CD4-positive, alpha-beta memory T cell (primary cell): Measurements from ENCODE around the gene SAMD4A. TPM values are rescaled to one million over a fixed set of nuclear protein-coding genes. Genes with fewer than 3 reads are reported as not detected.

ENCODE experiments used
- CTCF ChIA-PET: fragments of 350-600 bp; sonication (Branson Sonifier 250); formaldehyde crosslinking; loops from one replicate; lab custom pipeline; 2021; ENCODE audit warnings: inconsistent platforms; ENCODE audit not compliant: partially characterized antibody; lab: Charles Lee
- POLR2A ChIA-PET: fragments of 350-600 bp; sonication (Branson Sonifier 250); formaldehyde crosslinking; loops from one replicate; lab custom pipeline; 2021; ENCODE audit not compliant: partially characterized antibody; lab: Charles Lee
- DNase-seq, 5 donors: peaks; one replicate each; pipeline versions ENCODE4 v3.0.0 to v3.0.0-alpha.2; 2020 to 2022; ENCODE audit warnings: mixed read lengths in 1 of 5
- H3K27ac ChIP-seq: one replicate; pipeline ENCODE4 v1.7.0; 2013; ENCODE audit warnings: low read depth, low read length
- H3K27me3 ChIP-seq: 2 replicates; pipeline ENCODE4 v1.7.0; 2013; ENCODE audit warnings: mild to moderate bottlenecking, low read length, moderate library complexity; ENCODE audit not compliant: insufficient read depth
- H3K36me3 ChIP-seq: 2 replicates; pipeline ENCODE4 v1.7.0; 2013; ENCODE audit warnings: mild to moderate bottlenecking, low read length, moderate library complexity; ENCODE audit not compliant: insufficient read depth
- H3K4me1 ChIP-seq: 2 replicates; pipeline ENCODE4 v1.7.0; 2013; ENCODE audit warnings: mild to moderate bottlenecking, low read length, moderate library complexity; ENCODE audit not compliant: insufficient read depth
- H3K4me3 ChIP-seq, 2 donors: one replicate each; pipeline ENCODE4 v1.7.0; 2013; ENCODE audit warnings: low read length in 2 of 2, mild to moderate bottlenecking in 1 of 2
- H3K9me3 ChIP-seq, 2 donors: one replicate each; pipeline ENCODE4 v1.7.0; 2013; ENCODE audit warnings: low read length in 2 of 2, control low read depth in 1 of 2; ENCODE audit not compliant: control insufficient read depth in 1 of 2
- H3K27ac Mint-ChIP-seq, 7 donors: one replicate each; pipeline ENCODE4 v1.8.0; 2020 to 2021; ENCODE audit warnings: mixed read lengths in 7 of 7, mild to moderate bottlenecking in 6 of 7, inconsistent platforms in 3 of 7, moderate library complexity in 3 of 7
- H3K27me3 Mint-ChIP-seq, 2 donors: one replicate each; pipeline ENCODE4 v1.8.0; 2020 to 2021; ENCODE audit warnings: mixed read lengths in 2 of 2
- H3K36me3 Mint-ChIP-seq, 2 donors: one replicate each; pipeline ENCODE4 v1.8.0; 2020 to 2021; ENCODE audit warnings: mixed read lengths in 2 of 2, inconsistent platforms in 1 of 2, mild to moderate bottlenecking in 1 of 2
- H3K4me1 Mint-ChIP-seq, 4 donors: one replicate each; pipeline ENCODE4 v1.8.0; 2020 to 2021; ENCODE audit warnings: mixed read lengths in 4 of 4, mild to moderate bottlenecking in 1 of 4
- H3K4me3 Mint-ChIP-seq, 8 donors: one replicate each; pipeline ENCODE4 v1.8.0; 2020 to 2021; ENCODE audit warnings: mixed read lengths in 8 of 8, mild to moderate bottlenecking in 7 of 8, moderate library complexity in 6 of 8, inconsistent platforms in 3 of 8
- H3K9me3 Mint-ChIP-seq, 8 donors: one replicate each; pipeline ENCODE4 v1.8.0; 2020 to 2021; ENCODE audit warnings: mixed read lengths in 8 of 8, mild to moderate bottlenecking in 5 of 8, inconsistent platforms in 3 of 8, moderate library complexity in 1 of 8
- intact Hi-C: fragments of 100-400 bp; cut with micrococcal nuclease; formaldehyde crosslinking; loops from one replicate; pipeline ENCODE4 v1.15.1; 2023
- polyA plus RNA-seq, 2 donors: library from polyadenylated mRNA; unstranded; fragments of 300-500 nt; fragmentation: Illumina TruSeq; gene quantifications; one replicate each; pipeline ENCODE4 v1.2.3, GENCODE V29; 2021
- total RNA-seq, 2 experiments: library from RNA; stranded (reverse); gene quantifications; one replicate each; pipeline ENCODE4 v1.2.3, GENCODE V29; 2021

Gene SAMD4A
- total and polyA plus RNA-seq, 4 experiments from 2014 or later, result 0.72 to 1.4 (median 0.93) TPM; not detected in 1

DNA sequence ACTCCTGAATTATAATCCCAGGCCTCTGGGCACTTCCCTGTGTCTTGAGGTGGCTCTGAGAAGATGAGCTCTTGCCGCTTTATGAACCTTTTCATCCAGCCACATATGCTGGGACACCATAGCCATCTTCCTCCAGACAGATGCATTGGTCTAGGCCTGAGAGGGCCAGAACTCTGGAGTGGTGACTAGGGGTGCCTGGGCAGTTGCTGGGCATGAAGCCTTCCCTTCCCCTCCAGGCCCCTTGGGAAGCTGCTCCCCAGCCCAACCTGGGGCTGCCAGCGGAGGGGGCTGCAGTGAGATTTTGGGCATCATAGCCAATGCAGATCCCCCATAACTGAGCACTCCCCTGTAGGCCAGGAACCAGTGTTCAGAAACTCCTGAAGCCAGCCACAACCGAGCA is 200.5 kb downstream of the SAMD4A start:
- no peak overlapping the region for H3K4me3 Mint-ChIP-seq
- POLR2A ChIA-PET, result no interaction called here
- no peaks in the 10 kb centered on the region for H3K27me3 Mint-ChIP-seq
- H3K27ac Mint-ChIP-seq, result no peak overlapping the region
- H3K36me3 Mint-ChIP-seq, result no peaks in the 10 kb centered on the region
- Histone ChIP-seq H3K4me3 (no peak overlapping the region), H3K4me1 (peaks cover 2% of the 10 kb centered on the region), H3K36me3 (no peaks in the 10 kb centered on the region), H3K9me3 (no peaks in the 10 kb centered on the region), H3K27ac (no peak overlapping the region), H3K27me3 (no peaks in the 10 kb centered on the region)
- H3K4me1 Mint-ChIP-seq, result peaks cover 0 to 2% (median under 1%) of the 10 kb centered on the region in 4 donors
- intact Hi-C loops, result no loop called here
- H3K9me3 Mint-ChIP-seq, result no peaks in the 10 kb centered on the region
- DNase-seq, result no peak
- CTCF ChIA-PET, result interaction anchor here (1.2 kb wide), 1 partner anchor 203 kb away, joined by 5 read pairs; no protein-coding TSS in a partner anchor

- Mint-ChIP-seq H3K4me1 (peaks cover 7 to 14% (median 11%) of the 10 kb centered on the region in 4 donors), H3K36me3 (no peaks in the 10 kb centered on the region), H3K4me3 (no peak overlapping the region), H3K27me3 (no peaks in the 10 kb centered on the region), H3K27ac (no peak overlapping the region), H3K9me3 (no peaks in the 10 kb centered on the region)
- H3K9me3 ChIP-seq, result no peaks in the 10 kb centered on the region
- H3K27me3 ChIP-seq, result no peaks in the 10 kb centered on the region
- no peak overlapping the region for H3K4me3 ChIP-seq
- H3K27ac ChIP-seq, result no peak overlapping the region
- ChIA-PET CTCF (no interaction called here), POLR2A (no interaction called here)
- H3K4me1 ChIP-seq, result peaks cover 14% of the 10 kb centered on the region
- no peaks in the 10 kb centered on the region for H3K36me3 ChIP-seq
- DNase-seq, result no peak
- intact Hi-C loops, result no loop called here
Observed at GRCh38 chr14:54768501-54769129, 201.7 kb downstream of the SAMD4A start.

DNA sequence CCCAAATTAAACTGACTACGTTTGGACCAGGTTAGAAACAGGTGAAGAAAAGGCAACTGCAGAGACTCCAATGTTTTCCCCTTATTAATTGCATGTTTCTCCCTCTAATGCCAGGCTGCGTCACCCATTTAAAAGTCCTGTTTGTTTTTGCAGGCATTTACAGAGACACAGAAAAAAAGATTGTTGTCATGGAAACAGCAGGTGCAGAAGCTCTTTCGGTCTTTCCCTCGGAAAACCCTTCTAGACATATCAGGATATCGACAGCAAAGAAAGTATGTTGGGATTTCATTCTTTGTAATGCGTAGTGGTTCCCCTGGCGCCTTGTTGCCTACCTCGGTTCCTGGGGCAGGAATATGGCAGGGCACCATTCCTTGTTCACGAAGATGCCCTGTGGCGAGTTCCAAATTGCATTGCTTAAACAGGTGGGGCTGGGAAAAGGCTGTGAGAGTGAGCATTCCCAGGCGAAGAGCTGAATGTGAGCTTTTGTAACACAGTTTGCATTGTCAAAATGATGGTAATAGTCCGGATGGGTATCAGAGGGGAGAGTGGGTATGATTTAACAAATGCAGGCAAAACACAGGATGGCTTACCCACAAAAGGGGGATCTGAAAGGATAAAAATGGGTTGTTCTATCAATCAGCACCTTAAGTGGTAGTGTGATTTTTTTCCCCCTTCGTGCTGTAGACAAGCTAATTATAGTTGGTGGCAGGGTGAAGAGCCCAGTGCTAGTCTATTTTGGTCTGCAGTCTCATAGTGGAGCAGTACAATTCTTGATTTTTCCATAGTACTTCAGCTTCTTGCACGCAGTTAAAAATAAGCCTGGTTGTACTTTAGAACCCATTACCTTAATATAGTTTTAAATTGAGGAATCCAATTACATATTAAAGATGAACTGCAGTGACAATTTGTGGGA is 203.3 kb downstream of the SAMD4A start:
- H3K4me3 Mint-ChIP-seq, result no peak overlapping the region
- Histone ChIP-seq H3K4me3 (no peak overlapping the region), H3K36me3 (no peaks in the 10 kb centered on the region), H3K4me1 (peaks cover 22% of the 10 kb centered on the region), H3K27me3 (no peaks in the 10 kb centered on the region), H3K9me3 (no peaks in the 10 kb centered on the region), H3K27ac (no peak overlapping the region)
- CTCF ChIA-PET, result interaction anchor here (1.3 kb wide), 1 partner anchor 206 kb away, joined by 5 read pairs; no protein-coding TSS in a partner anchor
- intact Hi-C loops, result loop anchor here (5.0 to 10.0 kb wide), 4 partner anchors 38 to 1473 kb away; partner anchors contain the start of gene GMFB
- DNase-seq, result no peak
- POLR2A ChIA-PET, result no interaction called here
- H3K27ac Mint-ChIP-seq, result peak overlapping the region in 1 of 7 donors; percentile 35
- peaks cover 12 to 21% (median 16%) of the 10 kb centered on the region in 4 donors for H3K4me1 Mint-ChIP-seq
- no peaks in the 10 kb centered on the region for H3K9me3 Mint-ChIP-seq
- peaks cover 1 to 3% of the 10 kb centered on the region in 2 donors for H3K27me3 Mint-ChIP-seq
- no peaks in the 10 kb centered on the region for H3K36me3 Mint-ChIP-seq

DNA sequence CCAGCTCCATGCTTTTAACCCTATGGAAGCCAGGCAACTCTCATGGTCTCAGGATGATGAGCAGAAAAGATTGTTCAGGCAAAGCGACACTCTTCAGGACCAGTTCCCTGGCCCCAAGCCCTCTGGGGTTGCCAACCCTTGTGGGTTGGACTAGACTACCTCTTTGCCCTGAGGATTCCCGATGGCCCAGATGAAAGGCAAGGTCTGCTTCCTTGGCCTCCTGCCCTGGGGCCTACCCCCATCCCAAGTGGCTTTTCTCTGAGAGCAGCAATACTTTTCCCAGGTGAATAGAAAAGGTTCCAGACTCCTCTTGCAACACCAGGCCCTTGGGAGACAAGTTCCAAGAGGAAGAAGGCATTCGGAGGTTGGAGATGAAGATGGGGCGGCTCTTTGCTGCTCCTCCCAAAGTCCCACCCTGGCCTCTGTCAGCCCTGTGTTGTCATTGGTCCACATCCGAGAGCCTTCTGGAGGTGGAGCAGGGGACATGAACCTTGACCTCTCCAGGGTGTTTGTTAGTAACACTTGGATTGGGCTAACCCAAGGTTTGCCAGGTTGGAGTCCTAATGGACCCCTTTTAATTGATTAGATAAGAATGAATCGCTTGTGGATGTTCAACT is 204.6 kb downstream of the SAMD4A start:
- H3K9me3 Mint-ChIP-seq, result no peaks in the 10 kb centered on the region
- intact Hi-C loops, result loop anchor here (2.0 to 10.0 kb wide), 5 partner anchors 39 to 1474 kb away; partner anchors contain the start of genes CNIH1 and GMFB
- DNase-seq, result no peak
- Histone ChIP-seq H3K36me3 (no peaks in the 10 kb centered on the region), H3K4me3 (no peak overlapping the region), H3K4me1 (peaks cover 22% of the 10 kb centered on the region), H3K9me3 (no peaks in the 10 kb centered on the region), H3K27me3 (no peaks in the 10 kb centered on the region), H3K27ac (no peak overlapping the region)
- H3K36me3 Mint-ChIP-seq, result no peaks in the 10 kb centered on the region
- peak overlapping the region in 1 of 7 donors; percentile 19 for H3K27ac Mint-ChIP-seq
- POLR2A ChIA-PET, result interaction anchor here (6.4 kb wide), 1 partner anchor 206 kb away, joined by 62 read pairs; the partner anchor contains the start of gene SAMD4A
- CTCF ChIA-PET, result interaction anchor here (1.3 to 6.8 kb wide), 2 partner anchors 206 to 207 kb away, joined by 5 to 245 read pairs; partner anchors contain the start of gene SAMD4A
- peaks cover 1 to 3% of the 10 kb centered on the region in 2 donors for H3K27me3 Mint-ChIP-seq
- peaks cover 14 to 25% (median 19%) of the 10 kb centered on the region in 4 donors for H3K4me1 Mint-ChIP-seq
- no peak overlapping the region for H3K4me3 Mint-ChIP-seq

DNA sequence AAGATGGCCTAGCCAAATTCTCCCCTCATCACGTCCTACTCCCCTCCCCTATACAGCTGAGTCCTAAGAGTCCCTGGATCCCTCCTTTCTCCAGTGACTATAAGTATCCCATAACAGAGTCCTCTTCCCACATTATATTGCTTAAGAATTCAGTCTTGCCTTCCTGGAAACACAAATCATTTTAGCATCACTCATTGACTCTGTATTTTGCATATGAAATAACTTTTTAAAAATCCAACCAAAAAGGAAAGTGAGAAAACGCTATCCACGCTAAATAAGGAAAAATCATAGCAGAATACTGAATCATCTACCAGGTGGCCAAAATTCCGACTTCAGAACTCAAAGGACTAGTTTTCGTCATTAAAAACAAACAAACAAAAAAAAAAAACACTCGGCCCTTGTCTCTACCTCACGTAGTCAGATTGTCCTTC is 205.5 kb downstream of the SAMD4A start:
- H3K27ac Mint-ChIP-seq, result peak overlapping the region in 6 of 7 donors; percentile 14 to 98 (median 82)
- POLR2A ChIA-PET, result interaction anchor here (1.4 to 6.4 kb wide), 3 partner anchors 130 to 263 kb away, joined by 3 to 62 read pairs (median 7); partner anchors contain the start of genes CGRRF1, GCH1 and SAMD4A

GRCh38 chr14:54773171-54774006 is 206.5 kb downstream of the SAMD4A start:
- H3K27ac Mint-ChIP-seq, result peak overlapping the region; percentile 82 to 98 (median 89)
- Histone ChIP-seq H3K27me3 (no peaks in the 10 kb centered on the region), H3K36me3 (no peaks in the 10 kb centered on the region), H3K27ac (peak overlapping the region; percentile 55), H3K4me3 (peak overlapping the region in 1 of 2 donors; percentile 53), H3K4me1 (peaks cover 22% of the 10 kb centered on the region), H3K9me3 (no peaks in the 10 kb centered on the region)
- no peaks in the 10 kb centered on the region for H3K9me3 Mint-ChIP-seq
- H3K4me1 Mint-ChIP-seq, result peaks cover 18 to 30% (median 22%) of the 10 kb centered on the region in 4 donors
- peak overlapping the region; percentile 16 to 83 (median 61) for H3K4me3 Mint-ChIP-seq
- peak; percentile 63 to 92 (median 73) for DNase-seq
- POLR2A ChIA-PET, result interaction anchor here (1.4 to 6.4 kb wide), 3 partner anchors 129 to 264 kb away, joined by 3 to 62 read pairs (median 7); partner anchors contain the start of genes CGRRF1, GCH1 and SAMD4A
- H3K27me3 Mint-ChIP-seq, result peaks cover 1 to 3% of the 10 kb centered on the region in 2 donors
- no peaks in the 10 kb centered on the region for H3K36me3 Mint-ChIP-seq
- CTCF ChIA-PET, result interaction anchor here (0.6 to 6.8 kb wide), 51 partner anchors 9 to 1479 kb away, joined by 3 to 245 read pairs (median 5); partner anchors contain the start of genes CGRRF1, GCH1, GMFB and SAMD4A
- intact Hi-C loops, result loop anchor here (1.0 to 10.0 kb wide), 8 partner anchors 41 to 1476 kb away; partner anchors contain the start of genes CGRRF1, CNIH1 and GMFB

More for the DNA sequence above, 205.5 kb downstream of the SAMD4A start:
- H3K4me1 Mint-ChIP-seq, result peaks cover 18 to 30% (median 22%) of the 10 kb centered on the region in 4 donors
- H3K27me3 ChIP-seq, result no peaks in the 10 kb centered on the region
- H3K27me3 Mint-ChIP-seq, result peaks cover 1 to 3% of the 10 kb centered on the region in 2 donors
- H3K4me1 ChIP-seq, result peaks cover 22% of the 10 kb centered on the region
- peak overlapping the region; percentile 55 for H3K27ac ChIP-seq
- no peak overlapping the region for H3K4me3 Mint-ChIP-seq
- no peaks in the 10 kb centered on the region for H3K9me3 Mint-ChIP-seq
- intact Hi-C loops, result loop anchor here (2.0 to 10.0 kb wide), 5 partner anchors 40 to 1475 kb away; partner anchors contain the start of genes CNIH1 and GMFB
- DNase-seq, result no peak
- H3K36me3 Mint-ChIP-seq, result no peaks in the 10 kb centered on the region
- no peaks in the 10 kb centered on the region for H3K9me3 ChIP-seq
- no peak overlapping the region for H3K4me3 ChIP-seq
- H3K36me3 ChIP-seq, result no peaks in the 10 kb centered on the region
- CTCF ChIA-PET, result interaction anchor here (1.1 to 6.8 kb wide), 9 partner anchors 10 to 283 kb away, joined by 3 to 245 read pairs (median 11); partner anchors contain the start of genes GMFB and SAMD4A
